ENCODE data around the gene TMEM260.

The TMEM260 gene

DNA sequence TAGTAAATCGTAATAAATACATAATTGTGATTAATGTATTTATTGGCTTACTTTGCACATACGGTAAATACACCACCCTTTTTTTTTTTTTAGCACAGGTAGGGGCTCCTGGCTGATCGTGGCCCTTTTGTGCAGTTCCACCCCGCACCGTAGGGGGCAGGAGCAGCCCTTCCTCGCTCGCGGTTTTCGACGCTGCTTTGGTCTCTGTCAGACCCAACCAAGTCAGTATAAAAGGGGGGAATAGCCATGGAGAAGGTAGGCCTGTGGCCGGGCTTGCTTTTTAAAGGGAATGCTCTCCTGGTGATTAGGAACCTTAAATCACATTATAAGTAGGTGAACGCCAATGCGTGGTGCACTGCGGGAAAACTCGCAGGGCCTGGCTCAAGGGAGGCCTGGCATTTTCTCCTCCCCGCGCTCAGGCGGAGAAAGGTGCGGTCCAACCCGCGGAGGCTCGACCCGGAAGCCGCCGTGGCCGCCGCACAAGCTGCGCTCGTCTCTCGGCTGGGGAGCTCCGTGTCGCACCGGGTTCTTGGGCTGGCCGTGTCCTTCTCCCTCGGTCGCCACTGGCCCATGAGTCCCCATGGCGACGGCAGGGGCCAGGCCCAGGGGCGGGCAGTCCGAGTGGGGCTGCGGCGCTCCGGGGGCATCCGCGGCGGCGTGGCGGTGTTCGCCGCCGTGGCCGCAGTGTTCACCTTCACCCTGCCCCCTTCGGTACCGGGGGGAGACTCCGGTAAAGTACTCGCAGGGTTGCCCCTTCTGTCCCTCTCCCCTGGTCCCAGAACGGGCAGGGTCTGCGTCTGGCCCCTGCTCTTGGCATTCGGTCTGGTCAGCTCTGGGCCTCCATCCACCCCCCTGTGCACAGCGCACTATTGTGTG is at the start of gene TMEM260:
TSS of gene TMEM260 (plus strand) at position 454 of the 876 bp plus-strand sequence. CDS start at position 571, 117 bp downstream.
- peak; percentile 84 to 87 for DNase-seq (ENCODE audit: low read depth in 1 of 2, low spot score in 1 of 2)

GRCh38 chr14:56532546-56532945 is 47.1 kb upstream of the TMEM260 start:
- no peak for DNase-seq (ENCODE audit: low read depth in 1 of 2, low spot score in 1 of 2)

DNA sequence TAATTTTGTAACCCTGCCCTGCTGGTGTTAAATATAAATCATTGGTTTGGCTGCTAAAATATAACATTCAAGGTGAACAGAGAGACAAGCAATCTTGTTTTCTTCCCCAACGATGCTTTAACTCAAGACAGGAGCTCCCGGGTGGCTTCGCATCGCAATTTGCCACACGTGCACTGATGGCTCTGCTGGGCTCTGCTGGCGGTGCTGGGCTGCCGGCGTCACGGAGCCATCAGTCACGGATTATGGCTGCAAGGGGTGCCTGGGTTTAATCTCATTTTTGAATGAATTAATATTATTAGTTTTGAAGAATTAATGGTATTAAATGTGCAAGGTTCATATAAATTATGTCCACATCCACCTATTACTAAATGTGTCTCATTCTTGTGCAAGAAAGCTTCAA is 44.9 kb upstream of the TMEM260 start:
- no peak for DNase-seq (ENCODE audit: low read depth in 1 of 2, low spot score in 1 of 2)

GRCh38 chr14:56539862-56540261 is 39.7 kb upstream of the TMEM260 start:
- DNase-seq (ENCODE audit: low read depth in 1 of 2, low spot score in 1 of 2): no peak

DNA sequence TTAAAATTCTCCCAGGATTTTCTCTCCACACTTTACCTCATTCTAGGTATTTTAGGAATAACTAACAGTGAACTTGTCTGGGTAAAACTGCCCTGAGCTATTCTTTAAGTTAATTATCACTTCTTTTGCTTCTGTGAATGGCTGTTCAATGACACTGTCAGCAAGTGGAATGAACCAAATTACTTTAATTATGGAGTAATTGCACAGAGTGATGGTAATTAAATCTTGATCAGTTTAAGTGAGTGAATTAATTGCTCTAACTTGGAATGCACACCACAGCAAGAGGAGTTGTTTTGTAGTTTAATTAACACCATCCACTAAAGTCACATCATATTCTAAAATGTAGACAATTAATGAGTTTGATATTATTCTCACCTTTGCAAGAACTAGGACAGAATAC is 36.2 kb upstream of the TMEM260 start:
- no peak for DNase-seq (ENCODE audit: low read depth in 1 of 2, low spot score in 1 of 2)

DNA sequence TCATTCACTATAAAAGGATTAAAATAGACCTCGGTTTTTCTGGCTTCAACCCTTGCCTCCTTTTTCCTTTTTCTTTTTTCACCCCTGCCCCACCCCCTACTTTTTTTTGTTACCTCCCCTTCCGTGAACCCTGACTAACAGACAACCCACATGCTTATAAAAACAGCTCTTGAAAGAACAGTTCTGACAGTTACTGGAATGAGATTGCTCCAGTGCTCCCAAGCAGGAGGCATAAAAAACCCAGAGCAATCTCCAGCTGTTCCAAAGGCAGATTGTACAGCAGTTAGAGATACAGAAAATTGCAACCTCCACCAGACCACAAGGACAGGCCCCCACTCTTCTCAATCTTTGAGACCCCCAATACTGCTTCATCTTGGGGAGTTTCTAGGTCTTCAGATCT is 29.9 kb upstream of the TMEM260 start:
- no peak for DNase-seq (ENCODE audit: low read depth in 1 of 2, low spot score in 1 of 2)

- no peak for DNase-seq (ENCODE audit: low read depth in 1 of 2, low spot score in 1 of 2)
Measured at GRCh38 chr14:56552615-56553014, 27.0 kb upstream of the TMEM260 start.

- no peak for DNase-seq (ENCODE audit: low read depth in 1 of 2, low spot score in 1 of 2)
Measured at GRCh38 chr14:56554301-56554700, 25.3 kb upstream of the TMEM260 start.

- DNase-seq (ENCODE audit: low read depth in 1 of 2, low spot score in 1 of 2): no peak
Measured at GRCh38 chr14:56555921-56556570, 23.6 kb upstream of the TMEM260 start.

GRCh38 chr14:56559182-56559581 is 20.4 kb upstream of the TMEM260 start:
- DNase-seq (ENCODE audit: low read depth in 1 of 2, low spot score in 1 of 2): no peak

GRCh38 chr14:56561606-56562005 is 18.0 kb upstream of the TMEM260 start:
- DNase-seq (ENCODE audit: low read depth in 1 of 2, low spot score in 1 of 2): no peak

GRCh38 chr14:56562883-56563282 is 16.7 kb upstream of the TMEM260 start:
- DNase-seq (ENCODE audit: low read depth in 1 of 2, low spot score in 1 of 2): no peak

DNA sequence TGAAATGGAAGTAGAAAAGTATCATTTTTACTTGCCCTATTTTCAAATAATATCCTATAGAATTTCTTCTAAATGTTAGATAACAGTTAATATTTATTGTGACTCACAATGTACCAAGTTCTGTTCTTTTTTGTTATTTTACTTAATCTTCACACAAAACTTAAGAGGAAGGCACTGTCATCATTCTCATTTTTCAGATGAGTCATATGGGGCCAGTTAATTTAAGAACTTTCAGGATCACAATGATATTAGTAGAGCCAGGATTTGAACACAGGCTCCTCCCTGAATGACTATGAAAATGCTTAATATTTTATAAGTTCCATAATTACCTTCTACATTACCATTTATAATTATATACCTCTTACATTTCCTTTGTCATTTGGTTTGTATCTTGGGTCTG is 10.4 kb upstream of the TMEM260 start:
- no peak for DNase-seq (ENCODE audit: low read depth in 1 of 2, low spot score in 1 of 2)

DNA sequence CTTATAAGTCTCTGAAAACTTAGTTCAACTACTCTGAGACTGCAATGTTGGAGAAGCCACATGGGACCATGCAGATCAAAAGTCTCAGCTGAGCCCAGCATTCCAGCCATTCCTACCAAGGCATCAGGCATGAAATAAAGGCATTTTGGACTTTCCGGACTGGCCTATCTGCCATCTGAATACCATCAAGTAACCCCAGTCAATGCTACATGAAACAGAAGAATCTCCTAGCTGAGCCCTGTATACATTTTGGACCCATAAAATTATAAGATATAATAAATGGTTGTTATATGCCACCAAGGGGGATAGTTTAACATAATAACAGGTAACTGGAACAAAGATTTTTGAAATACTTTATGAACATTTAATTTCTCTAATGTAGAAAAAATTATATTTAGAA is 9.3 kb upstream of the TMEM260 start:
- no peak for DNase-seq (ENCODE audit: low read depth in 1 of 2, low spot score in 1 of 2)

GRCh38 chr14:56580221-56580711 is 668 bp downstream of the TMEM260 start:
- DNase-seq (ENCODE audit: low read depth in 1 of 2, low spot score in 1 of 2): no peak

- no peak for DNase-seq (ENCODE audit: low read depth in 1 of 2, low spot score in 1 of 2)
Measured at GRCh38 chr14:56581041-56581727, 1.6 kb downstream of the TMEM260 start.

- no peak for DNase-seq (ENCODE audit: low read depth in 1 of 2, low spot score in 1 of 2)
Measured at GRCh38 chr14:56585461-56586084, 6.0 kb downstream of the TMEM260 start.

DNA sequence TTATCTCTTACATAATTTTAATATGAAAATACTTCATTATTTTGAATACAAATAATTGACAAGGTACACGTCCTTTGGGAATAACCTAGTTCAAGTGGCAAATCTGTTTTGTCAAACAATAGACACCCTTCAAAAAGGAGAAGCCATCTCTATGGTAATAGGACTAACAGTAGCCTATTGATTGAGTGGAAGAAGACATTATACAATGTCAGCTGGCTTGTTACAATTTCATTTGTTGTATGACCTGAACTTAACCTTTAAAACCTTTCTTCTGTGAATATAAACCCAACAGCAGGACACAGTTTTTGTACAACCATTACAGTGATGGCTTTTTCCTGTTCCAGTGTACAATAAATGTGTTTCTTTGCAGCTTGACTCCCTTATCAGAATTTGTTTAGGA is 8.1 kb downstream of the TMEM260 start:
- no peak for DNase-seq (ENCODE audit: low read depth in 1 of 2, low spot score in 1 of 2)

GRCh38 chr14:56590535-56590960 is 10.9 kb downstream of the TMEM260 start:
- DNase-seq (ENCODE audit: low read depth in 1 of 2, low spot score in 1 of 2): no peak

GRCh38 chr14:56592746-56593544 is 13.3 kb downstream of the TMEM260 start:
- DNase-seq (ENCODE audit: low read depth in 1 of 2, low spot score in 1 of 2): no peak

All from activated CD4-positive, alpha-beta T cell treated with anti-CD3 and anti-CD28 coated beads, Interleukin-2, amount 50 U/mL, for 24 hours (primary cell).